H9 (cell line): Measurements from ENCODE around the gene LPP. TPM values are rescaled to one million over a fixed set of nuclear protein-coding genes. Genes with fewer than 3 reads are reported as not detected.

ENCODE experiments used
- DNase-seq: peaks from one replicate; pipeline ENCODE4 v3.0.0-alpha.2; 2017
- H2AFZ ChIP-seq: one replicate; pipeline ENCODE4 v1.6.1; 2013; ENCODE audit warnings: mild to moderate bottlenecking, low read length, control low read depth, moderate library complexity
- H2AK5ac ChIP-seq: 2 replicates; pipeline ENCODE4 v1.6.1; 2013; ENCODE audit warnings: low read length, control low read depth, mixed read lengths; ENCODE audit not compliant: insufficient read length
- H2BK120ac ChIP-seq: one replicate; pipeline ENCODE4 v1.6.1; 2013; ENCODE audit warnings: low read depth, mild to moderate bottlenecking, low read length, control low read depth, inconsistent platforms; ENCODE audit not compliant: poor library complexity, severe bottlenecking
- H2BK12ac ChIP-seq: 2 replicates; pipeline ENCODE4 v1.6.1; 2013; ENCODE audit warnings: low read length, control low read depth, mixed read lengths, low read depth; ENCODE audit not compliant: insufficient read length
- H2BK15ac ChIP-seq: 2 replicates; pipeline ENCODE4 v1.6.1; 2013; ENCODE audit warnings: low read depth, low read length, control low read depth
- H2BK20ac ChIP-seq: one replicate; pipeline ENCODE4 v1.6.1; 2013; ENCODE audit warnings: low read depth, mild to moderate bottlenecking, low read length, control low read depth, inconsistent platforms; ENCODE audit not compliant: poor library complexity, severe bottlenecking
- H2BK5ac ChIP-seq: 2 replicates; pipeline ENCODE4 v1.6.1; 2013; ENCODE audit warnings: low read length, control low read depth, mixed read lengths; ENCODE audit not compliant: insufficient read length
- H3K14ac ChIP-seq: 2 replicates; pipeline ENCODE4 v1.6.1; 2013; ENCODE audit warnings: low read length, control low read depth; ENCODE audit not compliant: insufficient read depth
- H3K18ac ChIP-seq: 2 replicates; pipeline ENCODE4 v1.6.1; 2013; ENCODE audit warnings: low read depth, mild to moderate bottlenecking, mixed read lengths, low read length, control low read depth; ENCODE audit not compliant: insufficient read length
- H3K23ac ChIP-seq: 2 replicates; pipeline ENCODE4 v1.6.1; 2013; ENCODE audit warnings: low read length, control low read depth, mixed read lengths, low read depth; ENCODE audit not compliant: insufficient read length
- H3K23me2 ChIP-seq: 2 replicates; pipeline ENCODE4 v1.6.1; 2013; ENCODE audit warnings: low read depth, mild to moderate bottlenecking, mixed read lengths, low read length, control low read depth; ENCODE audit not compliant: insufficient read length, poor library complexity, severe bottlenecking
- H3K27ac ChIP-seq: 2 replicates; pipeline ENCODE4 v1.5.1; 2013; ENCODE audit warnings: low read length, control low read depth, mixed read lengths, low read depth; ENCODE audit not compliant: insufficient read length
- H3K27me3 ChIP-seq: 2 replicates; pipeline ENCODE4 v1.6.1; 2013; ENCODE audit warnings: low read length, control low read depth, inconsistent platforms; ENCODE audit not compliant: insufficient read depth
- H3K4ac ChIP-seq: 2 replicates; pipeline ENCODE4 v1.6.1; 2013; ENCODE audit warnings: low read depth, mild to moderate bottlenecking, control low read depth, inconsistent platforms, low read length, moderate library complexity
- H3K4me1 ChIP-seq: 2 replicates; pipeline ENCODE4 v1.6.1; 2013; ENCODE audit warnings: low read length, control low read depth, inconsistent platforms; ENCODE audit not compliant: insufficient read depth
- H3K4me2 ChIP-seq: 2 replicates; pipeline ENCODE4 v1.6.1; 2013; ENCODE audit warnings: low read length, control low read depth, mixed read lengths; ENCODE audit not compliant: insufficient read length, insufficient read depth
- H3K56ac ChIP-seq: 2 replicates; pipeline ENCODE4 v1.6.1; 2013; ENCODE audit warnings: low read depth, mild to moderate bottlenecking, mixed read lengths, low read length, control low read depth; ENCODE audit not compliant: insufficient read length
- H3K79me1 ChIP-seq: 2 replicates; pipeline ENCODE4 v1.6.1; 2013; ENCODE audit warnings: low read depth, mild to moderate bottlenecking, moderate library complexity, low read length, control low read depth, inconsistent platforms; ENCODE audit not compliant: insufficient read depth, poor library complexity, severe bottlenecking
- H3K79me2 ChIP-seq: 2 replicates; pipeline ENCODE4 v1.6.1; 2013; ENCODE audit warnings: low read length, control low read depth, inconsistent platforms; ENCODE audit not compliant: insufficient read depth
- H3K9ac ChIP-seq: 2 replicates; pipeline ENCODE4 v1.6.1; 2013; ENCODE audit warnings: low read length, control low read depth, mixed read lengths; ENCODE audit not compliant: insufficient read length; ENCODE audit errors: extremely low read depth
- H3K9me3 ChIP-seq: one replicate; pipeline ENCODE4 v1.6.1; 2013; ENCODE audit warnings: low read depth, low read length, inconsistent platforms; ENCODE audit not compliant: control insufficient read depth
- H3T11ph ChIP-seq: one replicate; pipeline ENCODE4 v1.6.1; 2013; ENCODE audit warnings: mild to moderate bottlenecking, low read length, control low read depth, inconsistent platforms
- H4K20me1 ChIP-seq: one replicate; pipeline ENCODE4 v1.6.1; 2013; ENCODE audit not compliant: control insufficient read depth, insufficient read length, insufficient read depth
- H4K5ac ChIP-seq: 2 replicates; pipeline ENCODE4 v1.6.1; 2013; ENCODE audit warnings: low read depth, mild to moderate bottlenecking, mixed read lengths, low read length, control low read depth; ENCODE audit not compliant: insufficient read length
- H4K8ac ChIP-seq: replicated peaks from 2 replicates; pipeline ENCODE4 v1.6.1; 2013; ENCODE audit warnings: low read length, control low read depth, mixed read lengths, low read depth; ENCODE audit not compliant: insufficient read length
- H4K91ac ChIP-seq: 2 replicates; pipeline ENCODE4 v1.6.1; 2013; ENCODE audit warnings: low read depth, mild to moderate bottlenecking, moderate library complexity, mixed read lengths, low read length, control low read depth; ENCODE audit not compliant: insufficient read length
- H3K27ac Mint-ChIP-seq, 3 experiments: 2 replicates in 2 of 3; 3 replicates in 1 of 3; pipeline ENCODE4 v1.8.0; 2020 to 2021; ENCODE audit warnings: mixed read lengths in 3 of 3, mild to moderate bottlenecking in 1 of 3, moderate library complexity in 1 of 3
- H3K27me3 Mint-ChIP-seq: 2 replicates; pipeline ENCODE4 v1.8.0; 2021; ENCODE audit warnings: low read depth, mild to moderate bottlenecking, moderate library complexity, mixed read lengths
- H3K36me3 Mint-ChIP-seq, 3 experiments: 2 replicates in 2 of 3; 3 replicates in 1 of 3; pipeline ENCODE4 v1.8.0; 2020 to 2021; ENCODE audit warnings: low read depth in 3 of 3, mixed read lengths in 3 of 3; ENCODE audit not compliant: insufficient read depth in 1 of 3
- H3K4me1 Mint-ChIP-seq, 2 experiments: 2 replicates each; pipeline ENCODE4 v1.8.0; 2020; ENCODE audit warnings: mixed read lengths in 2 of 2
- H3K4me3 Mint-ChIP-seq, 2 experiments: 2 replicates in 1 of 2; 3 replicates in 1 of 2; pipeline ENCODE4 v1.8.0; 2020 to 2021; ENCODE audit warnings: mild to moderate bottlenecking in 2 of 2, mixed read lengths in 2 of 2, moderate library complexity in 1 of 2
- H3K9me3 Mint-ChIP-seq, 2 experiments: 2 replicates in 1 of 2; 3 replicates in 1 of 2; pipeline ENCODE4 v1.8.0; 2020; ENCODE audit warnings: mild to moderate bottlenecking in 2 of 2, mixed read lengths in 2 of 2, moderate library complexity in 1 of 2
- WGBS: extraction: QIAGEN DNeasy Blood & Tissue Kit; methylation state at CpG from one replicate; pipeline ENCODE4 v1.1.7; 2013; ENCODE audit warnings: missing lambda C conversion rate, low lambda C conversion rate, mixed read lengths; ENCODE audit not compliant: insufficient read length; ENCODE audit errors: extremely low coverage; 5-methylcytosine and 5-hydroxymethylcytosine counted together
- total RNA-seq: library from RNA; stranded (reverse); gene quantifications from 2 replicates; pipeline ENCODE4 v1.2.1, GENCODE V29; 2021
- TF ChIP-seq, protein P1 (sequence below): fragments of 200-600 bp; sonication (generic); conservative IDR thresholded peaks from 3 replicates; pipeline ENCODE4 v1.8.0; 2021; ENCODE audit warnings: antibody characterized with exemption, mild to moderate bottlenecking

The LPP gene
- total RNA-seq, 1 experiment from 2014 or later: 64.6 TPM

DNA sequence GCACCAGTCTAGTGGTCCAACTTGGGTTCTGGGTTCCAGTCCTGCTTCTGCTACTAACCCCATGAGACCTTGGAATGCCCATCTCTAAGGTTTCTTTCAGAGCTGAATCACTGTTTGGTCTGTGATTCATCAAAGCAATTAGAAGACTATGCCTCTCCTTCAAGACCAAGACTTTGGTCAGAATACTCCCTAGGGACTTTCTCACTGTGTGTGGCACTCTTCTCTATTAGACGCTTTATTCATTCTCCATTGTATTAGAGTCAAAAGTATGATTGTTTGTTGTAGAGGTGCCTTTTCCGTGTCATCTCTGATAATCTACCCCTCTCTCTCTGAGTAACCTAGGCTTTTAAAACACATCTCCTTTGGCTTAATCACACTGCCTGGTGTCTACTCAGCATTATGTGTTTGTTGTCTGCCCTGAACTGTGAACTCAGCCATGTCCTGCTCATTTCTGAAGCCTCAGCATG lies 90.5 kb downstream of the LPP start:
- Histone ChIP-seq H3K79me2 (no peaks in the 10 kb centered on the region; the same call in 1 of the 2 replicates), H3K4me2 (no peak overlapping the region), H3K27me3 (no peaks in the 10 kb centered on the region)

More for the DNA sequence above, 90.5 kb downstream of the LPP start:
- no peak overlapping the region for H2BK20ac ChIP-seq
- no peak overlapping the region for H2BK15ac ChIP-seq
- no peak overlapping the region for H4K91ac ChIP-seq
- H3K9me3 Mint-ChIP-seq: no peaks in the 10 kb centered on the region
- no peak overlapping the region for H3K14ac ChIP-seq
- H3K27ac ChIP-seq: no peak overlapping the region
- no peak overlapping the region for H4K8ac ChIP-seq
- H4K20me1 ChIP-seq: no peaks in the 10 kb centered on the region
- no peak overlapping the region for H2BK120ac ChIP-seq
- H4K5ac ChIP-seq: no peak overlapping the region
- H3K9ac ChIP-seq: no peak overlapping the region
- no peaks in the 10 kb centered on the region; a peak in 1 of 7 replicates for H3K36me3 Mint-ChIP-seq
- H3T11ph ChIP-seq: no peak overlapping the region
- no peak overlapping the region for H2AK5ac ChIP-seq
- H3K27me3 Mint-ChIP-seq: no peaks in the 10 kb centered on the region
- no peak overlapping the region for H2BK12ac ChIP-seq
- no peaks in the 10 kb centered on the region for H3K23me2 ChIP-seq
- H3K18ac ChIP-seq: no peak overlapping the region
- WGBS: no CpG with 5 or more reads among the region's 2 CpGs
- H3K4me1 ChIP-seq: no peaks in the 10 kb centered on the region; the same call in 1 of the 2 replicates
- peaks cover 6 to 8% of the 10 kb centered on the region in 2 experiments for H3K4me1 Mint-ChIP-seq
- no peak overlapping the region for H3K4me3 Mint-ChIP-seq
- no peak overlapping the region for H3K23ac ChIP-seq
- H3K4ac ChIP-seq: no peak overlapping the region
- H3K27ac Mint-ChIP-seq: no peak overlapping the region
- H3K79me1 ChIP-seq: no peaks in the 10 kb centered on the region
- no peak for DNase-seq
- no peak overlapping the region for H2BK5ac ChIP-seq
- TF ChIP-seq, protein P1, sequence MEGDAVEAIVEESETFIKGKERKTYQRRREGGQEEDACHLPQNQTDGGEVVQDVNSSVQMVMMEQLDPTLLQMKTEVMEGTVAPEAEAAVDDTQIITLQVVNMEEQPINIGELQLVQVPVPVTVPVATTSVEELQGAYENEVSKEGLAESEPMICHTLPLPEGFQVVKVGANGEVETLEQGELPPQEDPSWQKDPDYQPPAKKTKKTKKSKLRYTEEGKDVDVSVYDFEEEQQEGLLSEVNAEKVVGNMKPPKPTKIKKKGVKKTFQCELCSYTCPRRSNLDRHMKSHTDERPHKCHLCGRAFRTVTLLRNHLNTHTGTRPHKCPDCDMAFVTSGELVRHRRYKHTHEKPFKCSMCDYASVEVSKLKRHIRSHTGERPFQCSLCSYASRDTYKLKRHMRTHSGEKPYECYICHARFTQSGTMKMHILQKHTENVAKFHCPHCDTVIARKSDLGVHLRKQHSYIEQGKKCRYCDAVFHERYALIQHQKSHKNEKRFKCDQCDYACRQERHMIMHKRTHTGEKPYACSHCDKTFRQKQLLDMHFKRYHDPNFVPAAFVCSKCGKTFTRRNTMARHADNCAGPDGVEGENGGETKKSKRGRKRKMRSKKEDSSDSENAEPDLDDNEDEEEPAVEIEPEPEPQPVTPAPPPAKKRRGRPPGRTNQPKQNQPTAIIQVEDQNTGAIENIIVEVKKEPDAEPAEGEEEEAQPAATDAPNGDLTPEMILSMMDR: no peak
- no peak overlapping the region for H3K56ac ChIP-seq
- no peaks in the 10 kb centered on the region for H3K9me3 ChIP-seq
- no peak overlapping the region for H2AFZ ChIP-seq
